GM18517 (cell line): Measurements from ENCODE around the gene BAHD1.
"Not testable (repeated sequence)": the region's sequence is repeated elsewhere in the genome, so short reads cannot be mapped to it uniquely, and the experiment has no call there.

Experiments used
- ATAC-seq: cut with Tn5 transposase; IDR thresholded peaks from one replicate; pipeline ENCODE4 v1.9.1; 2021; ENCODE audit warnings: mild to moderate bottlenecking, moderate library complexity; ENCODE audit not compliant: unreplicated experiment

Gene BAHD1

DNA sequence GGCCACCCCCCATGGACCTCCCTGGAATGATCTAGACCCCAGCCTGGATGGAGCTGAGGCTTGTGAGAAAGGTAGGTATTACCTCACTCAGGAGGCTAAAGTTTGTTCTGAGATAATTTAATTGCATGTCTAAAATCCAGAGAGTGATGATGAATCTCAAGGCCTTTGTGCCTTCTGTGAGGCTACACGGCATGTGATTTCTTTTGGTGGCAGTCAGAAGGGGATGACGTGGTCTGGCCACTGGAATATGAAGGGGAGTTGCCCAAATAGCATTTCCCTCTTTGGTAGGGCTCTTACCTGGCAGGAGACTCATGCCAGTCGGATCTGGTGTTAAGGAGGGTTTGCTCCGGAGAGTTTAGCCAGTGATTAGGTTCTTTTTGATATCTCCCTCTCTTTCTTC is 2.5 kb downstream of the BAHD1 start:
- no peak for ATAC-seq

DNA sequence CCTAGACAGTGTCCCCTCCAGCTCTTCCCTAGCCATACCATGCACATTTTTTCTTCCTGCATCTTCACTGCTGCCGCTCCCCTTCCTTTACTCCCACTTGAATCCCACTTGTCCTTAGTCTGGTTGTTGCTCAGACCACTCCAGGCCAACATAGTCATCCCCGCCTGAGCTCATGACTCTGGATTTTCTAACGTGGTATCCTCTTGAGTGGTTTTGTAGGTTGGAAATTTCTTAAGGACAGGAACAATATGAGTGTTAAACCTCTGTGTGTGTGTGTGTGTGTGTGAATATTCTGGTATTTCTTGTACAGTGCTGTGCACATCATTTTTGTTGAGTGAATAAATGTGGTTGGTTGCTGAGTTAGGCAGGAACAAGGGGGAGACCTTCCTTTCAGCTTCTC is 3.1 kb downstream of the BAHD1 start:
- ATAC-seq, result no peak

DNA sequence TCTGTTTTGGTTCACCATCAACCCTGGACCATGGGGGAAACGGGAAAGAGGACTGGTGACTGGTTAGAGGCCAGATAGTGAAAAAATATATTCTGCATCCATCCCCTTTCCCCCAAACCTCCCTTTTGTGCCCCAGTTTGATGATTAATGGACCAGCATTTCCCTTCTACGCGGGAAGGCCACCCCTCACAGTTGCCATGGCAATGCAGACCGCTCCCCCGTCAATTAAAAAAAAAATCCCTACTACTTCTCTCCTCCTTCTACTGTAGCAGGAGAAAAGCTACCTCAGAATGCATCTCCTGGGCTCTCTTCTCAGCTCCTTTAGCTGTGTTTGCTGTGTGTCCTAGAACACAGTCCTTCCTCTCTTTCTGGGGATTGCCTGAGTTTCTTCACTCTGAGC is 4.0 kb downstream of the BAHD1 start:
- no peak for ATAC-seq

DNA sequence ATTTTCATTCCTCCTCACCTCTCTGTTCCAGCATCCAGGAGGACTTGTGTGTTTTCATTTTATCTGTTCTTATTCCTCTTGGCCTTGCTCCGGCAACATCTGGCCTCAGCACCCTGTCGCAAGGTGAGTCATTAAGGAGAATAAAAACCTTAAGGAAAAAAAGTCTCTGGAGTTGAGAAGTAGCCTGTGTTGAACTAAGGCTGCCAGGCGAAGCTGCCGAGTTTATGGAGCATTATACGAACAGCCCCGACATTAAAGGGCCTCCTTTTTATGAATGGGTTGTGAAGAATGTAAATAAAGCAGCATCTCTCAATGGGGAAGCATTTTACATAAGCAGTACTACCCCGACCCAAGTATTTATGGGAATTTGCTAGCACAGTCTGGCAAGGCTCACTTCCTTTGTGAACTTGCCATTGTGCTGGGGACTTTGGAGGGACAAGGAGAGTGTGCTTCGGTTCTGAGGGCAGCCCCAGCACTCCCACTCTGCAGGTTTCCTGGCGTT is 4.7 kb downstream of the BAHD1 start:
- no peak for ATAC-seq

DNA sequence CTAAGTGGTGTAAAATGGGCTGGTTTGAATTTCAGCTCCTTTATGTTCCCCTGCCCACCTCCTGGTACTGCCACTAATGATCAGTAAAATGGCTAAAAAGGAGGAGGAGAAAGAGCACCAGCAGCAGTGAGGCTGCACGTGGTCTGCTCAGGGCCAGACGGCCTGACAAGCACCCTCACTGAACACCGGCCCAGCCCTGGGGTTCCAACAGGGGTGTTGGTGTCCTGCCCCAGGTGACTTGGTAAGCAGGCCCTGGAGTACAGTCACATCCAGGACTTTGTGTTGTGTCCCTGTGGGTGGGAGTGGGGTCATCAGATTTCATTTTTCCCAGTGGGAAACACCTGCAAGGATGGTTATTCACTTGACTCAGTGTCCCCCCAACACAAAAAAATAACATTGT is 5.4 kb downstream of the BAHD1 start:
- no peak for ATAC-seq

DNA sequence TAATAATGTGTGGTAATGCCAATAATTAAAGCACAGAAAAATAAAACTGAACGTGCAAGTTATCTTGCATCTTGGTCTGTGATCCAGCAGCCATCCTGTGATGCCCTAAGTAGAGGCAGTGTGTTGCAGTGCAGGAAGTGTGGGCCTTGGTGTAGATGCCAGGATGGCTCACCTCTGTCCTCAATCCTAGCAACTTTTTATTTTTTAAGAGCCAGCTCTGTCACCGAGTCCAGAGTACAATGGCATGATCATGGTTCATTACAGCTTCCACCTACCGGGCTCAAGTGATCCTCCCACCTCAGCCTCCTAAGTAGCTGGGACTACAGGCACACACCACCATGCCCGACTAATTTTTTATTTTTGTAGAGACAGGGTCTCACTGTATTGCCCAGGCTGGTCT is 7.6 kb downstream of the BAHD1 start:
- ATAC-seq, result no peak

DNA sequence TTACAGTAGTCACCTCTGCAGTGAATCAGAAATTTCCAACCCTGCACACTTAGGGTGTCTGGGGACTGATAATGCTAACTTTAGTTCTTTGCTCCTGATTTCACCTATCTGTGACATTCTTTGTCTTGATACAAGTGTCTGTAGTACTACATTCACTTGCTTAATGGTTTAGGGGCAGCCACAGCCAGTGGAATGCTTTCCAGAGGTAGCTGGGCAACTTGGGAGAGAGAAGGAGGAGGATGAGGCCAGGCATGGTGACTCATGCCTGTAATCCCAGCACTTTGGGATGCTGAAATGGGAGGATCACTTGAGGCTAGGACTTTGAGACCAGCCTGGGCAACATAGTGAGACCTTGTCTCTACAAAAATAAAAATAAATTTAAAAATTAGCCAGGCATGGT is 8.5 kb downstream of the BAHD1 start:
- ATAC-seq, result no peak

DNA sequence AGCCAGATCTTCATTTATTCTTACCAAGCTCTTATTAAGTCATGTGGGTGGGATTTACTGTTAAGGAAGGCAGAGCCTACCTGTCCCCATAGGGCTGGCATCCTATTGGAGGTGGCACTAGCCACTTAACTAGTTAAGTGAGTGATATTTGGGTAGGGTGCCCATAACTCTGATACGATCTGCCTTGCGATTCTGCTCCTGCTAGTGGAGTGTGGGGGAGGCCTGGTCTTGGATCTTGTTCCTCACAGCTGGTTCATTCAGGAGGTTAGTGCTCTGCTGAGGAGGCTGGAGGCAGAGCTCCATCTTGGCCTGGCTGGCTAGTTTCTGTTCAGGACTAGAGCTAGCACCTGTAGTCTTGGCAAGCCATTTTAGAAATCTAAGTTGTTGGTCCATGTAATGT is 9.3 kb downstream of the BAHD1 start:
- no peak for ATAC-seq

DNA sequence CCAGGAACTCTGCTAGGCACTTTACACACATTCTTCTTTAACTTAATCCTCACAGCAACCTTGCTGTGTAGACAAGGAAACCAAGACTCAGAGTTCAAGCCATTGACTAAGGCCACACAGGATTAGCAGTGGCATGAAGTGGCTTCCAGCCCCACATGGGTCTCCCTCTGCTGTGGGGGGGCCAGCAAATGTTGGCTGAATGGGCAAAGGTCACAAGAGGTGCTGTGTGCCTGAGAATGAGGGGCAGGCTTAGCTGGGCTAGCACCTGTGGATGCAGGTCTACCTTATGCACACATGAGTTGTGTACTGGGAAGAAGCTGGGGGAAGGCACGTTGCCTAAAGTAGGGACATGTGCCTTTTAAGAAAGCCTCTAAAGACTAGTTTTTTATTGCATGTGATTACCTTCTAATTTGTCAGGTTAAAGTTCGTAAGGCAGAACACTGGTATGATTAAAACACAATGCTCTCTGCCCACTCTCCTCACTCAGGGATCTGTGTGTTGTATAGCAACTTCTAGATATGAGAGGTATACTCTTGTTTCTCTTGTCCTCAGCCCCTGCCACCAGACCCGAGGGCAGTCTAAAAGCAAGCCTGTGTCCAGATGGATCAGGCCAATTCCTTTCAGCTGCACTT is 10.9 kb downstream of the BAHD1 start:
- no peak for ATAC-seq

DNA sequence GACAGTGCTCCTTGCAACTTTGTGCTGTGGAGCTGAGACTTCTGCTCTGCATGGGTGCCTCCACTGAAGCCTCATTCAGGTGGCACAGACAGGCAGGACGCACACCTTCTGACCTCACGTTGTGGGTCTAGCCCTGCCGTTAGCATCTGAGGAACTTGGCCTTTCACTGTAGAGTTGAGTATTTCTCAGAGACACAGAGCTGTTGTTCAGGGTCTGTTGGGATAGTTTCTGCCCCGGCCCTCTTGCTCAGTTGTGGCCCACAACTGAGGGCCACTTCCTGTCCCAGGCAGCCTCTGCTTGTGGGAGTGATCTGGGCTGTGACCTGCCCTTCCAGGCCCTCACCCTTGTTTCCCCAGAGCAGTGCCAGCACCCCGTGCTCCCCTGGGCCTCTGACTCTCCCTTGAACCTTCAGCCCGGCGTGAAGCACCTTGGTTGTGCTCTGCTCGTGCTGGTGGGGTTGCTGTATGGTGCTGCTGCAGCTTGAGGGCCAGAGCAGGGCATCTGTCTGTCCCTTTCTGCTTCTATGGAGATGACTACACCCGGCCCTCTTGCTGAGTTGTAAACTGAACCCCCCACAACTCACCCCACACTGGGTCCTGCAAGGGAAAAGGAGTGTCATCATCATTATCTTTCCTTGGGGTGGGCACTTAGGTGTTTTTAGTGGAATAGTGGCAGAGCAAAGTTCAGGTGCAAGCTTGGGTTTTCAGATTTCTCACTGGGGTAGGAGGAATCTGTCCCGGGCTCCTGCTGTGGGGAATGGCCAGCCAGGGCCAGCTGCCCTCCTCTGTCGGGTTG is 11.7 kb downstream of the BAHD1 start:
- no peak for ATAC-seq

DNA sequence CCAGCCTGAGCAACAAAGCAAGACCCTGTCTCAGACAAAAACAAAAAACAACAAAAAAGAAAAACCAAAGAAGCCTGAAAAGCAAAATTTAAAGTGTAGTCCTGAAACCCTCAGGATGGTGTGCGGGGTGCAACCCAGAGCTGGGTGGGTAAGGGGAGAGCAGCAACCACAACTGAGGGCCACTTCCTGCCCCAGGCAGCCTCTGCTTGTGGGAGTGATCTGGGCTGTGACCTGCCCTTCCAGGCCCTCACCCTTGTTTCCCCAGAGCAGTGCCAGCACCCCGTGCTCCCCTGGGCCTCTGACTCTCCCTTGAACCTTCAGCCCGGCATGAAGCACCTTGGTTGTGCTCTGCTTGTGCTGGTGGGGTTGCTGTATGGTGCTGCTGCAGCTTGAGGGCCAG is 13.2 kb downstream of the BAHD1 start:
- not testable (repeated sequence) for ATAC-seq

DNA sequence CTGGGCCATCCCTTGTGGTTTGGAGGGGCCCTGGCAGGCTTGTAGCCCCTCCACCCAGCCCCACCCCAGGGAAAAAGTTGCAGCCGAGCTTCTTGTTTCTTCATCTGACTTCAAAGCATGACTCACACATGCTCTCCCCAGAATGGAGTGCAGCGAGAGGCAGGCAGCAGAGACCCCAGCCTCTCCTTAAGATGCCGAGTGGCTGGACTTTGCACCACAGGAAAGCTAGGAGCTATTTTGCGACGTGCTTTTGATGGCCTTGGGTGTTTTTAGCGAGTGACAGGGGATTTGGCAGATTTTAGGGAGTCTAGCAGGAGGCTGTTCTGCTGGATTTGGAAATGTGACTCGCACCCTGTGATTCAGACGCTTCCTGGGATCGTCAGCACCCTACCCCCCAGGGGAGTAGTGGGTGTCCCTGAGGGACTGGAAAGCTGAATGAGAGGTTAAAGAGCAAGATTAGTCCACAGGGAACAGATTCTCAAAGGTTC is 14.2 kb downstream of the BAHD1 start:
- ATAC-seq, result no peak

DNA sequence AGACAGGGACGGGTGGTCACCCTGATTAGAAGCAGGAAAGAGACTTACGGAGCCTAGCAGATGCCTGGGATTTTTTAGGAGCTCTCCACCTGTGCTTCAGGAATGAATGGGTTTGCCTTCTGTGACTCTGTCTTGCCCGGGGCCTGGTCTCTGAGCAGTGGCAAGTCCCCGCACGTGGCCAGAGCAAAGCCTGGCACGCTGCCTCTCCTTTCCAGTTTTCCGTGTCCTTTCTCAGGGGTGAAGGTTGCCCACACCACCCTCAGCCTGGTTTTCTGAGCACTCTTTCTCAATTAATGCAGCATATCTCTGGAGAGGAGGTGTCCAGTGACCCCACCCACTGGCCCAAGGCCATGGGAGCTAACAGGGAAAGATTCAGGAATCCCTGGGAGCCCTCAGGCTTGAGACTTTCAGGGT is 15.6 kb downstream of the BAHD1 start:
- no peak for ATAC-seq

DNA sequence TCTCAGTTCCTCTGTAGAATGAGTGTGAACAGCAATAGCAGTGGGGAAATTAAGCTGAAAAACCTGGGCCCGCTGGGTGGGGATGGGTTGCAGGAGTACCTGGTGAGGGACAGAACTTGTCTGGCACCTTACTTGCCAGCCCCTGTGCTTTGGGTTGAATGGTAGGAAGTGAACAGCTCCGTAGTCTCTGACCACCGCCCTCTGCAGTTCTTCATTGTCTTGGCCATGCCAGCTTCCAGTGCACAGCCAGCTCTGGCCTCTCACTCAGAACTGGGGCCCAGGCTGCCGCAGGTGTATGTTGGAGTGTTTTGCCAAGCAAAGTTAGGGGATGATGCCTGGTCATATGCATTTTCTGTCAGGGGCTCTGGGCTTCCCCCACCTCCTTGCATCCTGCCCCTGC is 16.0 kb downstream of the BAHD1 start:
- ATAC-seq, result no peak

DNA sequence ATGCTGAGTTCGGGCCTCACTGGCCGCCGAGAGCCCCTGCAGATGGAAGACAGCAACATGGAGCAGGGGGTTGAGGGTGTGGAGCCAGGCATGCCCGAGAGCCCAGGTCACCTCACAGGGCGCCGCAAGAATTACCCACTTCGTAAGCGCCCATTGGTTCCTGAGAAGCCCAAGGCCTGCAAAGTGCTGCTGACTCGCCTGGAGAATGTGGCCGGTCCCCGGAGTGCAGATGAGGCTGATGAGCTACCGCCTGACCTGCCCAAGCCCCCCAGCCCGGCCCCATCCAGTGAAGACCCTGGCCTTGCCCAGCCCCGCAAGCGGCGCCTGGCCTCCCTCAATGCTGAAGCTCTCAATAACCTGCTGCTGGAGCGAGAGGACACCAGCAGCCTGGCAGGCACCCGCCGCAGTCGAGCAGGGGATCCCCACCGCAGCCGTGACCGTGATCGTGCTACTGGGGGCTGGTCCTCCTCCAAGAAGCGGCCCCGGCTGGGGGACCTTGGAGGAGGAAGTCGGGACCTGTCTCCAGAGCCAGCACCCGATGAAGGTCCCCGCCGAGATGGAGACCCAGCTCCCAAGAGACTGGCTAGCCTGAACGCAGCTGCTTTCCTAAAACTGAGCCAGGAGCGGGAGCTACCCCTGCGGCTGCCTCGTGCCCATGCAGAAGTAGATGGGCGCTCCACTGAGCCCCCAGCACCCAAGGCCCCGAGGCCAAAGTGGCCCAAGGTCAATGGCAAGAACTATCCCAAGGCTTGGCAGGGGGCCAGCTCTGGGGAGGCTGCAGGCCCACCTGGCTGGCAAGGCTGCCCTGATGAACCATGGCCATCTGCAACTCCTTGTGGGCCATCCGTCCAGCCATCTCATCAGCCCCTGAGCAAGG is 18.0 kb downstream of the BAHD1 start:
- ATAC-seq, result no peak

DNA sequence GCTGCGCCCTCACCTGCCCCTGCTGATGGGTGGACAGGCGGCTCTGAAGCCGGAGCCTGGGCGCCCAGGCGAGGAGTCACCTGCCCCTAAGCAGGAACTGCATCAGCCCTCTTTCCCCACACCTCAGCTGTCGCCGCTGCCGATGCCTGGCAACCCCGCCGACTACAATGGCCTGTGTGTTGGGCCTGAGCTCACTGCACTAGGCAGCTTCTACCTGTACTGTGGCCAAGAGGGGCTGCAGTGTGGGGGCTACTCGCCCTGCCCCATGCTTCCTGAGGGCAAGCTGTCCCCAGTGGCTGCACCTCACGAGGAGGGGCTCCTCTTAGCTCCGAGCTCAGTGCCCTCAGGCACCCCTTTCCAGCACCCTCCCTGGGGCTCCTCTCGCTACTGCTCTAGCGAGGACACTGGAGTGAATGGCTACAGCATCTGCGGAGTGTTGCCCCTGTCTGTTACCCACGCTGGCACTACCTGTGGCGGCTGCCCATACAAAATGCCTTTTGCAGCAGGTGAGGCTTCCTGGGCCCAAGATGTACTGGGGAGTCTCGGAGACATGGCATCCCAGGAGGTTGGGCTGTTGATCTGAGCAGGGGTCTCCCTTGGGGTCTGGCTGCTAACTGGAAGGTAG is 18.8 kb downstream of the BAHD1 start:
- ATAC-seq, result no peak

DNA sequence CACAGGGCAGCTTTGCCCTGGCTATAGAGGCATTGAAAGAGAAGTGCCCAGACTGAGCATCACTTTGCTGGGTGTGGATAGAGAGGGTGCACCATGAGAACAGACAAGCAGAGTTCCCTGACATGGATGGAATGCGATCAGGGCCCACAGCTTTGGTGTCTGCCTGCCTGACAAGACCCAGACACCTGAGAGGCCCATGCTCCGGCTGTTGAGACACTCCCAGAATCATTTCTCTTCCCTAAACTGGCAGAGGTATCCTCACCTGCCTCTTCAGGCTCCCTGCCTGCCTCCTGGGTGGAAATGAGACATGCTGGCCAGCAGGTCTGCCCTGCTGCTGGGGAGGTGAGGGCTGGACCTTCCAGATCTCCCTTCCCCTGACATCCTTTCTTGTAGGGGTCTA is 19.7 kb downstream of the BAHD1 start:
- no peak for ATAC-seq

DNA sequence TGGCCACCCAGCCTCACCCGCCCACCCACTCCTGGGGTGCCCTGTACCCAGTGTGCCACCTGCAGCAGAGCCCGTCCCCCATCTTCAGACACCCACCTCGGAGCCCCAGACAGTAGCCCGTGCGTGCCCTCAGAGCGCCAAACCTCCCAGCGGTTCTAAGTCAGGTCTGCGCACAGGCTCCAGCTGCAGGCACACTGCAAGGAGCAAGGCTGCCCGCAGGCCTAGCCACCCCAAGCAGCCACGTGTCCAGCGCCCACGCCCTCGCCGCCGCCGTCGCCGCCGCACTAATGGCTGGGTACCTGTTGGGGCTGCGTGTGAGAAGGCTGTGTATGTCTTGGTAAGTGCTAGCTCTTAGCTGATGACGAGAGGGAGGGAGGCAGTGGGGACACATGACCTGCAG is 21.2 kb downstream of the BAHD1 start:
- ATAC-seq, result no peak

DNA sequence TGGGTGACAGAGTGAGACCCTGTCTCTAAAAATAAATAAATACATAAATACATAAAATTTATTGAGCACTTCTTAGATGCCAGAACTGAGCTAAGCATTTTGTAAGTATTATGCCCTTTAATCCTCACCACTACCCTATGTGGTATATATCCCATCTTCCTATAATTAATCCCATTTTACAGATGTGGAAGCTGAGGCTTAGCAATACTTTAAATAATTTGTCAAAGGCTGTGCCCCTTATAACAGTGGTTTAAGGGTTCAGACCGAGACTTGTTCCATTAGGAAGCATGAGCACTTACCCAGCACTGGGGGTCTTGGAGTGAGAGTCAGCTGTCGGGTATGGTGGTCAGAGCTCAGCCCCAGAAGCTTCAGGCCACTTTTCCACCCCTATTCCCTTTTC is 22.5 kb downstream of the BAHD1 start:
- ATAC-seq, result no peak

DNA sequence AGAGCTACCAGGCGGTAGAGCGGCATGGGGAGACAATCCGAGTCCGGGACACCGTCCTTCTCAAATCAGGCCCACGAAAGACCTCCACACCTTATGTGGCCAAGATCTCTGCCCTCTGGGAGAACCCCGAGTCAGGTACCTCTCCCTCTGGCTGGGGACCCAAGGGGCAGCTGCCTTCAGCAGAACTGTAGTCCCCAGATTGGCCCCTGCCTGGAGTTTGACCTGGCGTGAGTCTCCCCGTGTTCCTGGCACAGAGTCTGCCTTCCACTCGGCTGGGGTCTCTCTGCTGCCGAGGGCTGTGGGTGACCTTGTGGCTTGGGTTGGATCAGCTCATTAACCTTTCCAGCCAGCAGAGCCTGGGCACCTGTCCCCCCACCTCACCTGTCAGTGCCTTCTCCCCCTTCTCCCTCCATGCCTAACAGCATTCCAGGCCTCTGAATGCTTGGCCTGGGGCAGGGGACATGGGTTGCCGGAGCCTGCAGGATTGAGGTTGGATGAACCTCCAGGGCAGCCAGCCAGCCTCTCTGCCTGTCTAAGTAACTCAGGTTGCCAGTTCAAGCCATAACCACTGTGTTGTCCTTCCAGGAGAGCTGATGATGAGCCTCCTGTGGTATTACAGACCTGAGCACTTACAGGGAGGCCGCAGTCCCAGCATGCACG is 23.3 kb downstream of the BAHD1 start:
- no peak for ATAC-seq
